Heart right ventricle (tissue), 16 donors: ENCODE data around the gene STUM. TPM values are rescaled to one million over a fixed set of nuclear protein-coding genes. Genes with fewer than 3 reads are reported as not detected.
A peak's percentile ranks its signal among the peaks of the same experiment; 100 is the strongest.

Experiments used
- ATAC-seq, 8 donors: fragments of 200-7000 bp; cut with Tn5 transposase; one replicate each; pipeline ENCODE4 v1.9.1; 2020; ENCODE audit warnings: mild to moderate bottlenecking in 8 of 8, moderate library complexity in 8 of 8, moderate number of reproducible peaks in 1 of 8
- DNase-seq, 2 donors: peaks; one replicate each; pipeline ENCODE4 v3.0.0-alpha.2; 2020
- H3K27ac ChIP-seq, 10 donors: fragments of 200-600 bp; sonication (generic) in 2 of 10; one replicate each; pipeline versions ENCODE4 v1.5.0 to v1.8.0; 2020 to 2022; ENCODE audit warnings: mild to moderate bottlenecking in 3 of 10
- H3K27me3 ChIP-seq, 7 donors: fragments of 200-600 bp; one replicate each; pipeline ENCODE4 v1.8.0; 2021 to 2022; ENCODE audit warnings: mild to moderate bottlenecking in 2 of 7
- H3K36me3 ChIP-seq, 9 donors: fragments of 200-600 bp; sonication (generic) in 1 of 9; one replicate each; pipeline versions ENCODE4 v1.5.0 to v1.8.0; 2020 to 2022; ENCODE audit warnings: mild to moderate bottlenecking in 2 of 9
- H3K4me1 ChIP-seq, 9 donors: fragments of 200-600 bp; sonication (generic) in 1 of 9; one replicate each; pipeline versions ENCODE4 v1.5.0 to v1.8.0; 2020 to 2022; ENCODE audit warnings: mild to moderate bottlenecking in 4 of 9
- H3K4me3 ChIP-seq, 10 donors: fragments of 200-600 bp; sonication (generic) in 2 of 10; one replicate each; pipeline versions ENCODE4 v1.5.0 to v1.8.0; 2020 to 2022; ENCODE audit warnings: mild to moderate bottlenecking in 7 of 10, moderate library complexity in 2 of 10
- H3K9me3 ChIP-seq, 11 donors: fragments of 200-600 bp in 10 of 11; sonication (generic) in 2 of 11; one replicate each; pipeline versions ENCODE4 v1.5.0 to v1.8.0; 2013 to 2022; ENCODE audit warnings: mild to moderate bottlenecking in 2 of 11, control low read depth in 1 of 11, moderate library complexity in 1 of 11
- CTCF ChIP-seq, 9 donors: fragments of 200-600 bp; sonication (generic) in 2 of 9; IDR thresholded peaks; one replicate each; pipeline versions ENCODE4 v1.5.0 to v1.8.0; 2021 to 2022; ENCODE audit warnings: antibody characterized with exemption in 9 of 9, mild to moderate bottlenecking in 5 of 9, moderate library complexity in 1 of 9
- WGBS, 2 donors: extraction: QIAGEN DNeasy Blood & Tissue Kit; methylation state at CpG; one replicate each; pipeline ENCODE4 v1.1.7; 2013; ENCODE audit warnings: inconsistent platforms in 1 of 2; 5-methylcytosine and 5-hydroxymethylcytosine counted together
- intact Hi-C, 10 donors: fragments of 100-400 bp; cut with DNase I; formaldehyde crosslinking; loops; one replicate each; pipeline versions ENCODE4 v1.11.1 to v1.14.2; 2022
- polyA plus RNA-seq, 2 donors: library from polyadenylated mRNA; stranded (reverse); fragments of 200-250 nt; gene quantifications; one replicate each; pipeline ENCODE4 v1.2.3, GENCODE V29; 2013
- total RNA-seq, 10 donors: library from RNA; stranded (reverse); fragmentation: NEBNext Ultra II Directional in 3 of 10; extraction: Animal tissue kit (Norgen Biotek cat#: 25700) in 3 of 10; gene quantifications; one replicate each; pipeline versions ENCODE4 v1.2.1 to v1.2.4, GENCODE V29; 2021 to 2023
- donor health status: Arrhythmogenic right ventricular cardiomyopathy.
- donor health status: ischemic (EF 13 %, LVEDD 7.1; RV severe dilation, severe dysfunction).
- donor health status: healthy with polysubstance abuse.
- donor health status: DM: no; HTN: yes; CAD: no.
- donor health status: DM: no; HTN: no; CAD: no.
- donor health status: ischemic (EF 25% LVEDD 6.9; RV normal size, moderate dysfunction).
- donor health status: ischemic (EF 25% LVEDD 5.7; RV mildly dilated, moderate dysfunction).
- donor health status: healthy.
- donor health status: DM: yes; HTN: yes; CAD: no.
- donor health status: Ischemic cardiomyopathy.
- donor health status: ischemic (EF 35%, LVEDD 5.7; RV mildly dilated, moderate dysfunction).
- donor health status: nonischemic (EF 11% LVEDD 7.7; RV severe dilation, severe dysfunction).
- donor health status: DM: yes; HTN: yes; CAD: no.
- donor health status: PGD.
- donor health status: ischemic (EF 29% LVEDD 5.4; RV normal size, mild dysfunction).
- donor health status: nonischemic (EF 23%, LVEDD 6.1; RV moderate dilation, normal function).

STUM gene
- total and polyA plus RNA-seq, 12 donors = 0.36 to 2.8 (median 0.94) TPM

- intact Hi-C loops = loop anchor here in 7 of 10 donors (2.0 to 10.0 kb wide), 6 partner anchors 61 to 283 kb away; no protein-coding TSS in a partner anchor
- H3K4me3 ChIP-seq = no peak overlapping the region
- no peaks in the 10 kb centered on the region for H3K9me3 ChIP-seq
- TF ChIP-seq CTCF (IDR thresholded peaks at IDR 0.05) = no peak
- WGBS, 2 donors = 52 to 59% methylated on average over 5 of the region's 5 CpGs
- DNase-seq (peak; percentile 25 to 80), ATAC-seq (peak; percentile 31 to 61 (median 58))
- no peaks in the 10 kb centered on the region for H3K36me3 ChIP-seq
- peaks cover 16 to 93% (median 55%) of the 10 kb centered on the region in 9 donors for H3K4me1 ChIP-seq
- H3K27ac ChIP-seq = peak overlapping the region in 8 of 10 donors; percentile 11 to 58 (median 49)
- peaks cover 0 to 41% (median 14%) of the 10 kb centered on the region in 7 donors for H3K27me3 ChIP-seq
Observed at GRCh38 chr1:226545836-226546596, 2.5 kb upstream of the STUM start.

DNA sequence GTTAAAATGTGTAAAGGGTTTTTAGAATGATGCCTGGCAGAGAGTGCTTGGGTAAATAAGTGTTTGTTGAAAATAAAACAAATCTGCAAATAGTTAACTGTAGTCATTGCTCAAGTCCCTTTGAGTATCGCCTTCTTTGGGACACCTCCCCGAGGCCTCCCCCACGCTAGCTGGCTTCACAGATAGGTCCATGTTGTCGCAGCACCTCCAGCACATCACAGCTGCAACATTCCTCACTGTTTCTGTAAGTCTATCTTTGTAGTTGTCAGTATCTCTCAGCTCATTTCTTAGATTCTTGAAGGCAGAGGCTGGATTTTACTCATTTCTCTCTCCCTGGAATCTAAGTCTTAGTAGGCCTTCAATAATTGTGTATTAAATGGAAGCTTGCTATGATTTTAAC, 1.6 kb upstream of the STUM start:
- 81 to 84% methylated on average over 4 of the region's 4 CpGs for WGBS, 2 donors
- Histone ChIP-seq H3K36me3 (no peaks in the 10 kb centered on the region), H3K27me3 (peaks cover 0 to 45% (median 14%) of the 10 kb centered on the region in 7 donors), H3K27ac (no peak overlapping the region), H3K9me3 (no peaks in the 10 kb centered on the region), H3K4me3 (no peak overlapping the region), H3K4me1 (peaks cover 16 to 92% (median 48%) of the 10 kb centered on the region in 9 donors)
- no peak for TF ChIP-seq CTCF (IDR thresholded peaks at IDR 0.05)
- intact Hi-C loops = loop anchor here in 7 of 10 donors (2.0 to 10.0 kb wide), 6 partner anchors 60 to 282 kb away; no protein-coding TSS in a partner anchor
- DNase-seq (no peak), ATAC-seq (no peak)

GRCh38 chr1:226547754-226548191, 791 bp upstream of the STUM start:
- TF ChIP-seq CTCF (IDR thresholded peaks at IDR 0.05) = peak; percentile 64 to 95 (median 85)
- Histone ChIP-seq H3K9me3 (no peaks in the 10 kb centered on the region), H3K4me1 (peaks cover 12 to 85% (median 40%) of the 10 kb centered on the region in 9 donors), H3K36me3 (no peaks in the 10 kb centered on the region), H3K27me3 (peaks cover 0 to 45% (median 14%) of the 10 kb centered on the region in 7 donors), H3K27ac (peak overlapping the region in 1 of 10 donors; percentile 5), H3K4me3 (peak overlapping the region in 9 of 10 donors; percentile 5 to 62 (median 55))
- peak; percentile 75 to 82 for DNase-seq
- WGBS, 2 donors = 7 to 8% methylated on average over 16 of the region's 16 CpGs
- intact Hi-C loops = loop anchor here in 7 of 10 donors (2.0 to 10.0 kb wide), 6 partner anchors 60 to 281 kb away; no protein-coding TSS in a partner anchor
- ATAC-seq = peak; percentile 69 to 83 (median 77)

DNA sequence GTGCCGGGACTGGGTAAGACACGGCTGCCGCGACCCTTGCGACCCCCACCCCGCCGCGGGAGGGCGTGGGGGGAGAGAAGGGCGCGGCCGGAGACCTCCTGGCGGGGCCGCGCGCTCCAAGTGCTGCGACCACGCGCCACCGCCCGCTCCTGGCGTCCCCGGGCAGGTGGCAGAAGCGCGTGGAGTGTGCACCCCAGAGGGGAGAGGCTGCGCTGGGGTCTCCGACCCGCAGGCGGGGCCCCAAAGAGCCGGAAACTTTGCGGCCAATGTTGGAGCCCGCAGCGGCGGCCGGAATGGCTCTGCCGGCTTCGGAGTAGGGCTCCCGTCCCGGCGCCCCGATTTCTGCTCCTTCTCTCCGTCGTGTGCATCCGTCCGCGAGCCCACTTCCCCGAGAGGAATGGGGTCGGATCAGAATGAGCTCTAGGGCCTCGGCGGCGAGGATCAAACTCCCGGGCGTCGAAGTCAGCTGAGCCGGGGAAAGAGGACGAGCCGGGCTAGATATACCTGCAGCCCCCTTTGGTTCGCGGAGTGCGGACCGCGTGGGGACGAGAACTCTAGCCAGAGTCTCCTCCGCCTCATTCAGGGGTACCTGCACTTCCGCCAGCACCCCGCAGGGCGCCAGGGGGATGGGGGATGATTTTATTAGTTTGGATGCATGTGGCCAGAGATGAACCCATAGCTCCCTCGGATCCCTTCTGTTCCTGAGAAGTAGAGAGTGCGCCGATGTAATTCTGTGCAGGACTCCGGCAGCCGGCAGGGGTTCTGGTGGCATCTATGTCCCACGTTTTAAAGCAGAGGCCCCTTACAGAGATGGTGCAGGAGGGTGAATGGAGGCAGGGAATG, 751 bp downstream of the STUM start:
- Histone ChIP-seq H3K27me3 (peaks cover 0 to 45% (median 14%) of the 10 kb centered on the region in 7 donors), H3K36me3 (no peaks in the 10 kb centered on the region), H3K4me3 (peak overlapping the region; percentile 33 to 62 (median 56)), H3K27ac (peak overlapping the region in 8 of 10 donors; percentile 7 to 58 (median 34)), H3K9me3 (no peaks in the 10 kb centered on the region), H3K4me1 (peaks cover 11 to 78% (median 30%) of the 10 kb centered on the region in 9 donors)
- no peak for TF ChIP-seq CTCF (IDR thresholded peaks at IDR 0.05)
- intact Hi-C loops = loop anchor here in 7 of 10 donors (5.0 to 10.0 kb wide), 4 partner anchors 58 to 278 kb away; no protein-coding TSS in a partner anchor
- 1 to 2% methylated on average over 73 of the region's 73 CpGs for WGBS, 2 donors
- DNase-seq (no peak), ATAC-seq (peak in 2 of 8 donors; percentile 1 to 6)
